ENCODE results near the gene ANKDD1A.

DNA sequence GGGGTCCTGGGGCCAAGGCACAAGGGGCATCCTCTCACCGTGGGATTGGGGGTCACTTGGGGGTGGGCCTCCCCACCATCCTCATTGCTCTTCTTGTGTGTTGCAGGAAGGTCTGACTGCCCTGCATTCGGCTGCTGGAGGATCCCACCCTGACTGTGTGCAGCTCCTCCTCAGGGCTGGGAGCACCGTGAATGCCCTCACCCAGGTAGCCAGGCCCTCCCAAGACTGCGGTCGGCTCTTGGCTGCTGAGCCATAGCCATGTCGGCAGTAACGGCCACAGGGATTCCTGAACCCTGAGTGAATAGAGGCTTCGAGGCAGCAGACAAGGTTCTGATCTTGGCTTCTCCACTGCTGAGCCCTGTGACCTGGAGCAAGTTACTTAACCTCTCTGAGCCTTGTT is 19.7 kb downstream of the ANKDD1A start:
- TF ChIP-seq, protein P1, sequence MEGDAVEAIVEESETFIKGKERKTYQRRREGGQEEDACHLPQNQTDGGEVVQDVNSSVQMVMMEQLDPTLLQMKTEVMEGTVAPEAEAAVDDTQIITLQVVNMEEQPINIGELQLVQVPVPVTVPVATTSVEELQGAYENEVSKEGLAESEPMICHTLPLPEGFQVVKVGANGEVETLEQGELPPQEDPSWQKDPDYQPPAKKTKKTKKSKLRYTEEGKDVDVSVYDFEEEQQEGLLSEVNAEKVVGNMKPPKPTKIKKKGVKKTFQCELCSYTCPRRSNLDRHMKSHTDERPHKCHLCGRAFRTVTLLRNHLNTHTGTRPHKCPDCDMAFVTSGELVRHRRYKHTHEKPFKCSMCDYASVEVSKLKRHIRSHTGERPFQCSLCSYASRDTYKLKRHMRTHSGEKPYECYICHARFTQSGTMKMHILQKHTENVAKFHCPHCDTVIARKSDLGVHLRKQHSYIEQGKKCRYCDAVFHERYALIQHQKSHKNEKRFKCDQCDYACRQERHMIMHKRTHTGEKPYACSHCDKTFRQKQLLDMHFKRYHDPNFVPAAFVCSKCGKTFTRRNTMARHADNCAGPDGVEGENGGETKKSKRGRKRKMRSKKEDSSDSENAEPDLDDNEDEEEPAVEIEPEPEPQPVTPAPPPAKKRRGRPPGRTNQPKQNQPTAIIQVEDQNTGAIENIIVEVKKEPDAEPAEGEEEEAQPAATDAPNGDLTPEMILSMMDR (IDR thresholded peaks at IDR 0.05) = no peak
- TF ChIP-seq POLR2A (IDR thresholded peaks at IDR 0.05) = no peak

Measured in esophagus squamous epithelium (tissue), 4 donors.